GM18861 (cell line): ENCODE data around the gene VGLL2.

Experiments
- ATAC-seq: cut with Tn5 transposase; IDR thresholded peaks from one replicate; pipeline ENCODE4 v1.9.1; 2021; ENCODE audit not compliant: unreplicated experiment

VGLL2 gene

GRCh38 chr6:117311726-117312125 lies 46.4 kb downstream of the VGLL2 start:
- ATAC-seq = no peak

GRCh38 chr6:117317261-117317660 lies 51.9 kb downstream of the VGLL2 start:
- no peak for ATAC-seq
